ENCODE data around the gene TSPAN4.

Gene TSPAN4

DNA sequence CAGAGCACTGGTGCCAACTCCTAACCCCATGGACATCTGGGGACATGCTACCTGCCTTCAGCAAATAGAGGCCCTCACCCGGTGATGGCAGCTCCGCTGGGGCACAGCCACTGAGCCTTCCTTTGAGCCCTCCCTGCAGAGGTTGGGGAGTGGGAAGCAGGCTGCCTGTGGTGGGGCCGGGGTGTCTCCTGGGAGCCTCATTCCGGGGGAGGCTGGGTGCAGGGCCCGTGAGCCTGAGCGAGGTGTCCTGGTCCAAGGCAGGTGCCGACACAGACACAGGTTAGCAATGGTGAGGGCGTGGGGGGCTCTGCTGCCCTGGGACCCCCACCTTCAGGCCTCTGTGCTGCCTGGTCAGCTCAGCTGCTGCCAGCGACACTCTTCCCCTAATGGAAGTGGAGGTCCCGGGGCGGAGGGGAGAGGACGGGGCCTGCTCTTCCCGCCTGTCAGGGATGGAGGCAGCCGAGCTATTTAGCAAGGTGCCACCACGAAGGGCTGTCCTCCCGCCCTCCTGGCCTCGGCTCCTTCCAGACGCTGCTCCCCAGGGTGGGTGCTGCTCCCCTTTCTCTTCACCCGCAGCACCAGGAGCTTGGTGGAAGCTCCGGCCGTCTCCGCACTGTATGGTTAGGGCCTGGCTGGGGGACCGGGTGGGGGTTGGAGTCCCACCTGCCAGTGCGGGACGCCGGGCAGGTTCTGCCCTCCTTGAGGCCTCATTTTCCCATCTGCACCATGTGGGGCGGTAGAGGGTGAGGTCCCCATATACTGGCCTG, 11.2 kb downstream of the TSPAN4 start:
- no peak for DNase-seq

DNA sequence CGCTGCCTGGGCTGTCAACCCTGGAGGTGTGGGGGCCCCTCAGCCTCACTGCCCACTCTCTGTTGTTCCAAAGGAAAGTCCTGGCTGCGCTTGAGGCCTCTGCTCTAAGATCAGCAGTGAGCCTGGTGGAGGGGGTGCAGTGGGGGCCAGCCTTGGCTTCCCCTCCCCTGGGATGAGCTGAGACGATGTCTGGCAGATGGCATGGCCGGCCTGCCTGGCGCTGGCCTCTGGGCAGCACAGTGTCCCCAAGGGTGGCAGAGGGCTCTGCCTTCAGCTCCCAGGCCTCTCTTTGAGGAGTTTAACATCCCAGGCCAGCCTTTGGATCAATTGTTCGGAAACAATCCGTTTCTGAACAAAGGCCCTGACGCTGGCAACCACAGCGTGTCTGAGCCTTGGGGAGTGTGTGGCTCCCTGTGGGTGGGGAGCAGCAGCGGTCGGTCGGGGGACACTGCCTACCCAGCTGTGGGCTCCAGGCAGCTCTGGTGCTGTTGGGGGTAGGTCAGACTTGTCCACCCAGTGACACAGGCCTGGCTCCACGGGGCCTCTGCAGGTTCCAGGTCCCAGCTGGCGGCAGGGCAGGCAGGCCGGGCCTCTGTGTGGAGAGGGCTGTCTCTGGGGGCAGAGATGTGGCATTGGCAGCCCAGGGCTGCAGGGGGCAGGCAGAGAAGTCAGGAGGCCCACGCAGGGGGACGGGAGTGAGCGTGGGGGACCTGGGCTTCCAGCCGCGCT, 12.1 kb downstream of the TSPAN4 start:
- no peak for DNase-seq

DNA sequence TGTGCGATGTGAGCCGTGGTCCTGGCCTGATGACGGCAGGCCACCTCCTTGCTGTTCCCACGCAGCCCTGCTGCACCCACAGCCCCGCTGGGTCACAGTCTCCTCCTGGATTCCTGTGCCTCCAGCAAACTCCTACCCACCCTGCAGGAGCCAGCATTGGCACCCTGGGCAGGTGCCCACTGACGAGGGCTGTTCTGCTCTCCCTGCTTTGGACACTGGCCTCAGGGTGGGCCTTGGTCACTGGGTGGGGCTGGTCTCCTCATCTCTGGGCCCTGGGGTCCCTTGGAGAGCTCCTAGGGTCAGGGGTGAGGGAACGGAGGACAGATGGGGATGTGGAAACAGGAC, 12.7 kb downstream of the TSPAN4 start:
- no peak for DNase-seq

DNA sequence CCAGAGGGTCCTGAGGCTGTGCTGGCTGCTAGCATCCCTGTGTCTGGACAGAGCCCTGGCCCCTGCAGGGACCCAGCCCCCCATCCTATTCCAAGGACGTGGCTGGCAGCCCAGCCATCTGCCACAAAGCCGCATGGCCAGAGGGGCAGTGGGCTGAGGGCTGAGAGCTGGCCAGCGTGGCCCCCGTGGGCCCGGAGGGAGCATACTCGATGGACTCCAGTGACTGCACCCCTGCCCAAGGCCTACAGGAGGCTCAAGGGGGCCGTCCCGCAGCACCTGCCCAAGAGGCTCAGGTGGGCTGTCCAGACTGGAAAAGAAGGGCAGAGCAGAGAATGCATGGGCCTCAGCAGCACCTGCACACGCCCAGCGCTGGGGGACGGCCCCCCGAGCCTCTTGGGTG, 13.1 kb downstream of the TSPAN4 start:
- DNase-seq, result no peak

DNA sequence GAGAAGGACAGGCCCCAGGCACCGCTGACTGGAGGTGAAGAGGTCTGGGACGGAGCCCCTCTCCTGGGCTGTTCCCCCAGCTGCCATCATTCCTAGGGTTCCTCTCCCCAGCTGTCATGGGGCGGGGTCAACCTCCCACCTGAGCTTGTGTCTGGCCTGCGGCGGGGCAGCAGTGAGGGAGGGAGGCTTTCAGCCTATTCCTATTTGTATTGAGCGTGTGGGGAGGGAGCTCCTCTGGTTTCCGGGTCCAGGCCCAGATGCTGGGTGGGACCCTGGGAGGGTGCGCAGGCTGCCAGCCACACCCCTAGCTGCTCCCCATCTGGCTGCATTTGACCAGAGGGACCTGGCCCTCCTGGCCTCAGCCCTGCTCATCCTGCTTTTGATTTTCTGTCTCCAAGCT, 13.7 kb downstream of the TSPAN4 start:
- DNase-seq, result no peak

DNA sequence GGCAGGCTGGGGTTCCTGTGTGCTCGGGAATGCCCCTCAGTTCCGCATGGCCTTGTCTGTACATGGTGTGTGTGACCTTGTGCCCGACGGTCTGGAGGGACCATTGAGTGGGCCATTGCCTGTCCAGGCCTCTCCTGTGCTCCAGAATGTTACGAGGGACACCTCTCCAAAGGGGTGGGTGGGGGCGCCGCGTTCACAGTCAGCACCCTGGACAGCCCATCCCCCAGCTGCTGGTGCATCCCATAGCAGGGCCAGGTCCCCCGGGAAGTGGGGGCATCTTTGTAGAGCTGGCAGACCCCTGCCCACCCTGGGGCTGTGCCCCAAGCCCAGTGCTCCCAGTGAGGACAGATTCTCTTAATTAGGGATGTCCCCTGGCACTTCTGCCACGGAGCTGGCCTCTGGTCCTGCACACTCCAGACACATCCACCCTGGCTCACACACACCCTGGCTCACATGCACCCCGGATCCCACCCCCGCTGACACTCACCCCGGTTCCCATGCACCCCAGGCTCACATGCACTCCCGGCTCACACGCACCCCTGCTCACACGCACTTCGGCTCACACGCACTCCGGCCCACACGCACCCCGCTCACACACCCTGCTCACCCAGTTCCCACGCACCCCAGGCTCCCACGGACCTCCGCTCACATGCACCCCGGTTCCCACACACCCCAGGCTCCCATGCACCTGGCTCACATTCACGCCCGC, 15.6 kb downstream of the TSPAN4 start:
- no peak for DNase-seq

DNA sequence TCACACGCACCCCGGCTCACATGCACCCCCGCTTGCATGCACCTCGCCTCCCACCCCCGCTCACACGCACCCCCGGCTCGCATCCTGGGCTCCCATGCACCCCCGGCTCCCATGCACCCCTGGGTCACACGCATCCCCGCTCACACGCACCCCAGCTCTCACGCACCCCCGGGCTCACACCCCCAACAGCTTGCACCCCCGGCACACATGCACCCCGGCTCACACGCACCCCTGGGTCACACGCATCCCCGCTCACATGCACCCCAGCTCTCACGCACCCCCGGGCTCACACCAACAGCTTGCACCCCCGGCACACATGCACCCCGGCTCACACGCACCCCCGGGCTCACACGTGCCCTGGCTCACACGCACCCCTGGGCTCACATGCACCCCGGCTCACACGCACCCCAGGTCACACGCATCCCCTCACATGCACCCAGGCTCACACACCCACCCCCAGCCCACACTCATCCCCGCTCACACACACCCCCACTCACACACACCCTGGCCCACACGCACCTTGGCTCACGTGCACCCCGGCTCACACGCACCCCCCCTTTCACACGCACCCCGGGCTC, 16.2 kb downstream of the TSPAN4 start:
- no peak for DNase-seq

DNA sequence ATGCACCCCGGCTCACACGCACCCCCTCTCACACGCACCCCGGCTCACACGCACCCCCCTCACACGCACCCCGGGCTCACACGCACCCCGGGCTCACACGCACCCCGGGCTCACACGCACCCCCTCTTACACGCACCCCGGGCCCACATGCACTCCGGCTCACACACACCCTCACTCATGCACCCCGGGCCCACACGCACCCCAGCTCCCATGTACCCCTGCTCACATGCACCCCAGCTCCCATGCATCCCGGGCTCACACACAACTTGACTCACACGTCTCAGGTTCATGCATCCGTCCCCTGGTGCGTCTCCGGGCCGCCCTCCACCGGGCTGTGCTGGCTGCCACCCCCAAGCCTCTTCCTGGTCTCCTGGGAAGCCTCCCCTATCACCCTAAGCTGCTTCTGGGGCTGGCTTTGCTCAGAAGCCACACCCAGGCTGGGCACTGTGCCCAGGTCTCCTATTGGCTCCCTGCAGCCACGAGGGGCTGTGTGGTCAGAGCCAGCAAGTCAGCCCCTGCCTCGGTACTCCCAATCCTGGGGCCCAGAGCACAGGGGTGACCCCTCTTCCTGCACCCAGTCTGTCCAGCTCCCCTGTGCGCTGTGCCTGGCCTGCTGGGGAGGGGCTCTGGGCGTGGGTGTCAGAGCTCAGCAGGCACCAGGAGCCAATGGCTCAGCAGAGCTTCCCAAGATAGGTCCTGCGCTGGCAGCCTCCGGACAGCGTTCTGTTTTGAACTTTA, 16.9 kb downstream of the TSPAN4 start:
- no peak for DNase-seq

DNA sequence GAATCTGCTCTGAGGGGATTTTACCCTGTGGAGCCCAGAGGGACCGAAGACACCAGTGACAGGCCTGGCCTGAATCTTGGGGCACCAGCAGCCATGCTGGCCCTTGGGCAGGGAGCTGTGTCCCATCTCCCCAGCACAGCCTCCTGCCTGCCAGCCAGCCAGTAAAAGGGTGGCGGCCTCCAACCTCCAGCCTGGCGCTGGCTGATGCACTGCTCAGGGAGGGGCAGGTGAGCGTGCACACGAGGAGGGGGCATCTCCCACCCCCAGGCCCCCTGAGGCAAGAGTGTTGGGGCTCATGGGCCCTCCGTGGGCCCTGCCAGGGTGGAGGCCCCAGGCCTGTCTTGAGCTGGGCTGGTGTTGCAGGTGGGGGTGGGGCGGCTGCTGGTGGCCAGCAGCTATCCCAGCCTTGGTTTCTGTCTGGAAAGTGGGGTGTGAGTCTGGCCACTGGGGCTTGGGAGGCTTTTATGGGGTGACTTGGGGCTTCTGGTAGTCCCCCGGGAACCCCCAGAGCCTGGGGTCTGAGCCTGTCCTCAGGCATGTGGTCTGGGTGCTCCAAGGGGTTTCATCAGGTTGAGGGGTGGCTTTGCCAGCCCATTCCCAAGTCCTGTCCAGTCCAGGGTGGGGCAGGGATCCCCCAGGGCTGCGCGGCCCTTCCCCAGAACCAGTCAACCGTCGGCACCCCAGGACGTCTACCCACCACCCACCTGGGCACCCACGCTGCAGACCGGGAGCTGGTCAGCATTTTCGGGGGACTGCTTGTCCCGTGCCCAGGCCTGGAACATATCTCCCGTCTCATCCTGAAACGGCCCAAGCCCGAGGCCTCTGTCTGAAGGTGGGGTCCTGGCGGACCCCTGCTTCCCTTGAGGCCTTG, 17.8 kb downstream of the TSPAN4 start:
- no peak for DNase-seq

DNA sequence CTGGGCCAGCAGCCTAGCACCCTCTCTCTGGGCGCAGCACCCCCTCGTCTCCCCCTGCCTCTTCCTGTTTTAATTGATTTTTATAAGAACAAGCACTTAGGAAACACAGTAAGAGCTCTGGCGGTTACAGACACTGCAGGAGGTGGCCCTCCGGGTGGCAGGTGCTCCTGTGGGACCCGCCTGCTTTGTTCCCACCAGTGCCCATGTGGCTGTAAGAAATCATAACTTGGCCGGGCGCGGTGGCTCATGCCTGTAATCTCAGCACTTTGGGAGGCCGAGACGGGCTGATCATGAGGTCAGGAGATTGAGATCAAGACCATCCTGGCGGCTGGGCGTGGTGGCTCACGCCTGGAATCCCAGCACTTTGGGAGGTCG, 18.4 kb downstream of the TSPAN4 start:
- no peak for DNase-seq

DNA sequence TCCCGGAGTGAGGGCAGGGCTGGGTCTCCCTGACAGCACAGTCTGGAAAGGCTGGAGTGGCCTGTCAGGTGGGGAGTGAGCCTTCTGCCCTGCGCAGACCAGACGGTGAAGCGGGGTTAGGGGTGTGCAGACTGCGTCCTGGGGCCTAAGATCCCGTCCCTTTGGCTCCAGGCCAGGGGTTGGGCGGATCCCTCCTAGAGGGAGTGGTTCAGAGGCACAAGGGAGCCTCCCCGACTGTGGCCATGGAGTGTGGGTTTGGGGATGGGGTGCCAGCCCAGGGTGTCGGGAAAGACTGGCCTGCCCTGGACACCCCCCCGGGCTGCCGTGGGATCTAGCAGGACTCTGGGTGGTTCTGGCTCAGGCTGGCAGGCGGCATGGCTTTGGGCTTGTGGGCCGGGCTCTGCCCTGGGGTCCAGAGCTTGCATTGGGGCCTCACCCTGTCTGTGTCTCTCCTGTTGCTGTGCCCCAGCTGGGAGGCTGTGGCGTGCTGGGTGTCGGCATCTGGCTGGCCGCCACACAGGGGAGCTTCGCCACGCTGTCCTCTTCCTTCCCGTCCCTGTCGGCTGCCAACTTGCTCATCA, 19.5 kb downstream of the TSPAN4 start:
- no peak for DNase-seq

DNA sequence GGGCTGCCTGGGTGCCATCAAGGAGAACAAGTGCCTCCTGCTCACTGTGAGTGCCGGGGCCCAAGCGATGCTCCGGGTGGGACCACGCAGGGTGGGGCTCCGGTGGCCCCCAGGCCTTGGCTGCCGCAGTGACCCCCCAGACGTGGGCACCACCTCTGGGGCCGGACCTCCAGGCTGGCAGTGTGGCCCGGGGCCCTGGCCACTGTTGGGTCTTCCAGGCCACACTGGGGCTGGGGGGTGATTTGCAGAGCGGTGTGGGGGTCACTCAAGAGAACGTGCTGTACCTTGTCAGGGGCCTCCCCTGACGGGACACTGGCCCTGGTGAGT, 20.0 kb downstream of the TSPAN4 start:
- no peak for DNase-seq

DNA sequence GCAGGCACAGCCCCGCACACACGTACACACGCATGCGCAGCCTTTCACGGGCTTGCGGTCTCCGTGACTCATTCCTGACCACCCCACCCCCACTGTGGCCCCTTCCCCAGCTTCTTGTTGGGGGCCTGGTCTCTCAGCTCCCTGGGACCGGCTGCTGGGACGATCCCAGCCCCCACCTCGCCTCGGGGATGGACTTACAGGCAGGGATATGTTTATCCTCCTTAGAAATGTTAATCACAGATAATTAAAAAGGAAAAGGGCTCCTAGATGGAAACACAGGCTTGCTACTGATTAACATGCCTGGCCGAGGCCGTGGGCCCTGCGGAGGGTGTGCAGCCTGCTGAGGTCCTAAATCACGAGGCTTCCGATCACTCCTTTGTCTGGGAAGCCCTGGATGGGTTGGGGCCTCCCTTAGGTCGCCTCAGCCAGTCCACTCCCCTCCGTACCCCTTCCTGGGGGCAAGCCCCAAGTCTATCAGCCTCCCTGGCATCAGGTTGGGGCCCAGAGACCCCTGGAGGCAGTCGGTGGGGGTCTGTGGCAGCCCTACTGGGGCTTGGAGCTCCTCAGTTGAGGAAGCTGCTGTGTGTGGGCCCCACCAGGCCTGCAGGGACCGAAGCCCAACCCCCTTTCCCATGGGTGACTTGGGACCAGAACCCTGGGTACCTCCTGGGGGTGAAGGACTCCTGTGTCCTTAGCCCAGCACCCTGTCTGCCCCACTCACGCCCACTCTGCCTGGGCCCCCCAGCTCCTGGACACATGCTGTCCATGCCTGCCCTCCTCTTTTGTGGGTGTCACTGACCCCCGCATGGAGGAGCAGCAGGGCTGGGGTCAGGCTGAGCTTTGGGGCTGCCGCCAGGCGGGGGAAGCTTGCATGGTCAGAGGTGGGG, 20.6 kb downstream of the TSPAN4 start:
- no peak for DNase-seq

DNA sequence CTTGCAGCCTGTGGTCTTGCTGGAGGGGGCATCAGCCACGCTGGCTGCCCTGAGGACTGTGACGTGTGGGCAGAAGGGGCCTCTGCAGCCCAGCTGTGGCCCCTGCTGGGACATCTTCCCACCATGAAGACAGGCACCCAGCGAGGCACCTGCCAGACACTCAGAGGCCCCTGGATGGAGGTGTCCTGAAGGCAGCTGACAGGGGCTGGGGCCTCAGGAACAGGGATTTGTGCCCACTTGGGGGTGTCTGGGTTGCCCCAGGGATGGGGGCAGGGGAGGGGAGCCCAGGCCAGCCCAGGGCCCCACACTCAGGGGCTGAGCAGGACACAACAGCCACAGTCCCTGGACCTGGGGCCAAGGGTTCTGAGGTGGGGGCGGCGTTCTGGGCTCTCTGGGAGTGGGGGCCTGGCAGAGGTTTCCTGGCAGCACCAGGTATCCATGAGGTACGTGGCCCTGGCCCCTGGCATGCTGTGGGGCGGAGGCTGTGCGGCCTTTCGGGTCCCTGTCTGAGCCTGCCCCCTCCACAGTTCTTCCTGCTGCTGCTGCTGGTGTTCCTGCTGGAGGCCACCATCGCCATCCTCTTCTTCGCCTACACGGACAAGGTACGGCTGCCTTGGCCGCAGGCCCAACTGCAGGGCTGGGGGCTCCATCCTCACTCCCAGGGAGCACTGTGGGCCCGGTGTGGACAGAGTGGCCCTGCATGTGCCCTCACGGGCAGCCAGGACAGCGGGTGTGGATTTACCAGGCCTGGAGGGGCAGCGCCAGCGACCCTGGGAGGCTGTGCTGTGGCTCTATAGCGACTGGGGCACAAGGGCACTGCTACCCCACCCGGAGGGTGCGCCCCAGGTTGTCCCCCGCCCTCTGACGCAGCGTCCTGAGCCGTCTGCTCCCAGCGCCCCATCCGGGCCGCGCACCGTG, 21.5 kb downstream of the TSPAN4 start:
- DNase-seq, result no peak

DNA sequence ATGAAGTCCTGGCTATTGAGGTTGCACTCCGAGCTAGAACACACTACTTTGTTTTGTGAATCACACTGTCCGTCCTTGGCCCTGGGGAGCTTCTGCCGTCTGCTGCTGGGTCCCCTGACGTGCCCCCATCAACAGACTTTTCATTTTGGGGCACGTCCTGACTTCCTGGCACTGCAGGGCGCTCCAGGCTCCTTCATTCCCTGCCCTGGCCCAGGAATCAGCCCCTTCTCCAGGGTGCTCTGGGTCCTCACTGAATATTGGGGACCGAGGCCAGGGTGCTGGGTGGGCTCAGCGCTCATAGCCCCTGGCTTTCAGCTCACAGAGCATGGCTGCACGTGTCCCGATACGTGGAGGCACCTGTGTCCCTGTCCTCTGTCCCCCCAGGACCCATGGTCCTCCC, 22.2 kb downstream of the TSPAN4 start:
- no peak for DNase-seq

DNA sequence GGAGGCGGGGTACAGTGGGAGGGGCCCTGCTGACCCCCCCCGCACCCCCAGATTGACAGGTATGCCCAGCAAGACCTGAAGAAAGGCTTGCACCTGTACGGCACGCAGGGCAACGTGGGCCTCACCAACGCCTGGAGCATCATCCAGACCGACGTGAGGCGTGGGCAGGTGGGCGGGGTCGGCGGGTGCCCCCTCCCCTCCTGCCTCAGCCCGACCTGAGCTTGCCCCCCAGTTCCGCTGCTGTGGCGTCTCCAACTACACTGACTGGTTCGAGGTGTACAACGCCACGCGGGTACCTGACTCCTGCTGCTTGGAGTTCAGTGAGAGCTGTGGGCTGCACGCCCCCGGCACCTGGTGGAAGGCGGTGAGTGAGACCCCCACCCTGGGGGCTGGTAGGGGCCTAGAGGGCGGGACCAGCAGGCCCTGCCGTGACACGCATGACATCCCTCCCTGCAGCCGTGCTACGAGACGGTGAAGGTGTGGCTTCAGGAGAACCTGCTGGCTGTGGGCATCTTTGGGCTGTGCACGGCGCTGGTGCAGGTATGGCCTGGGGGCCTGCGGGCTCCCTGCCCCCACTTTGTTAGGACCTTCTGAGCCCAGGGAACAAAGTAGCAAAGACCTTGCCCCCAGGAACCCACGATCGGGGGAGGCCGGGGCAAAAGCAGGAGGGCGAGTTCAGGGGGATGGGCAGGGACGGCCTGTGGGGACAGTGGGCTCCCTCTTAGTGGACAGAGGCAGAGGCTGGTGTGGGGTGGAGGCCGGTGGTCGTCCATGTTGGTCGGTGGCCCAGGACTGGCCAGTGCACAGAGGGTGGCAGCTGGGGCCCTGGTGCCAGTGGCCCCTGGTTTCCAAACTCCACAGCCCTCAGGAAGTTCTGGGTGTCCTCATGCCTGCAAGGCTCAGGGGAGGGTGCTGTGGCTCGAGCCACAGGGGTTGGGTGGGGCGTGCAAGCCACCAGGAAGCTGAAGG, 23.1 kb downstream of the TSPAN4 start:
- no peak for DNase-seq

DNA sequence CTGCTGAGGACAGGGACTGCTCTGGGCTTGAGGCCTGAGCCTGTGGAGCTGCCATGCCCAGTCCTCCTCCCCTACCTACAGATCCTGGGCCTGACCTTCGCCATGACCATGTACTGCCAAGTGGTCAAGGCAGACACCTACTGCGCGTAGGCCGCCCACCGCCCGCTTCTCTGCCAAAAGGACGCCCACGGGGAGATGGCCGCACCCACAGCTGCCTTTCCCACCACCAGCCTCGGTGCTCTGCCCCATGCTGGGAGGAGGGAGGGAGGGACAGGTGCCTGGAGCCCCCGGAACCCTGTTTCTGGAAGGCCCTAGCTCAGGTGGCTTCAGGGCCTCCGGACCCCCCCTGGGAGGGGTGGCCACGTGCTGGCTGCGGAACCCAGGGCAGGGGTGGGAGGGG, 23.8 kb downstream of the TSPAN4 start:
- DNase-seq, result no peak

DNA sequence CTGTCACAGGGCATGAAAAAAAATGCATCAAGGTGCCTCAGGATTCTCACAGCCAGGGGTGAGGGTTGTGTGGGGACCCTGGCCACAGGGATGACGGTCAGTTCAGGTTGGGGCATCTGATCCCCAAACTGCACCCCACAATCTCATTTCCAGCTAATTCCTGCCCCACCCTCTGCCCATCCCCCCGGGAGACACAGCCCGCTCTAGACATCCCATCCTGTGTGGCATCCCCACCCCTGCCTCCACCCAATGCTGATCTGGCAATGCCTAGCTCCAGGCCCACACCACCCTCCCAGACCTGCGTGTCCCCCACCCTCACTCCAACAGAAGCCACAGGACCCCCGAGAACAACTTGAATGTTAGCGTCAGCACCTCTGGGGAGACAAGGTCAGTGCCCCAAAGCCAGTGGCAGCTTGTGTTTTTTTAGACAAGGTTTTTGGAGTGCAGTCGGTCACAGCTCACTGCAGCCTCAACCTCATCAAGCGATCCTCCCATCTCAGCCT, 25.3 kb downstream of the TSPAN4 start:
- no peak for DNase-seq
